ENCODE data around the gene ZFP36L1. TPM values are rescaled to one million over a fixed set of nuclear protein-coding genes. Genes with fewer than 3 reads are reported as not detected.
A peak's percentile ranks its signal among the peaks of the same experiment; 100 is the strongest.

Gene ZFP36L1
- total RNA-seq, 2 donors from 2014 or later = 42.4 to 94.9 TPM

DNA sequence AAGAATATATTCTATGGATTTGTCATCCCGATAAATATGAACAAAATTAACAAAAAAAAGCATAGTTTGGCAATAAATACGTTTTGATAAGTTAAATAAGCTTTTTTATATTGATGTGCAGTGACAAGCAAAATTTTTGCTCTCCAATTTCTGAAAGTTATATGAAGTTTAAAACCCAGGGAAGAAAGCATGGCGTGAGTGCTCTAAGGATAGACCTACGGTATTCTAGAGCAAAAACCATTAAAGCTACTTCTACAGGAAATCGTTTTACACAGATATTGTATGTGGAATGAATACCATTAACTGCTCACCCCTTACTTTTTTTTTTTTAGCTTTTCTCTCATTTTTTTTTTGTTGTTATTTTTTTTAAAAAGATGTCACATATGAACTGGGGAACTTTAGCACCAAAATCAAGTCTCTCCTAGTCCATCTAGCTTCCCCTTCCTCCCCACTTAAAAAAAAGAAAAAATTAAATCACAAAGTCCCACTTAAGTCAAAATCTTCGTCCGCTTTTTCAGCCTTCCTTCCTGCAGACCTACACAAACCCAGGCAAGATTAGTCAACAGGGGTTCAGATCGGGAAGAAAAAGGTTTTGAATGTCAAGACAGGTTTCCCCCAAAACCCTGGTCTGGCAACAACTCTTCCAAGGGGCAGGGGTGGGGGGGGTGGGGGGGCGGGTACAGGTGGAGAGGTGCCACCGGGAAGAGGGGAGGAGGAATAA is 4.4 kb downstream of the ZFP36L1 start:
- ATAC-seq (no peak), DNase-seq (ENCODE audit: low spot score) (no peak)
- H3K36me3 Mint-ChIP-seq = peaks cover 10% of the 10 kb centered on the region

GRCh38 chr14:68787092-68787992 is 5.5 kb downstream of the ZFP36L1 start:
- ATAC-seq (peak in 1 of 2 donors; percentile 46), DNase-seq (ENCODE audit: low spot score) (no peak)
- Mint-ChIP-seq H3K36me3 (peaks cover 10% of the 10 kb centered on the region), H3K4me1 (ENCODE audit: low read depth in 2 of 2) (peaks cover 60 to 61% of the 10 kb centered on the region in 2 donors), H3K9me3 (no peaks in the 10 kb centered on the region), H3K27me3 (no peaks in the 10 kb centered on the region), H3K4me3 (peak overlapping the region; percentile 66), H3K27ac (peak overlapping the region; percentile 76 to 80)

More for the DNA sequence above, 4.4 kb downstream of the ZFP36L1 start:
- no peaks in the 10 kb centered on the region for H3K9me3 Mint-ChIP-seq
- peak overlapping the region; percentile 94 for H3K4me3 Mint-ChIP-seq
- H3K27ac Mint-ChIP-seq = peak overlapping the region; percentile 99
- H3K27me3 Mint-ChIP-seq = no peaks in the 10 kb centered on the region
- H3K4me1 Mint-ChIP-seq (ENCODE audit: low read depth in 2 of 2) = peaks cover 57 to 62% of the 10 kb centered on the region in 2 donors

GRCh38 chr14:68786491-68787091 is 6.3 kb downstream of the ZFP36L1 start:
- ATAC-seq (no peak), DNase-seq (ENCODE audit: low spot score) (no peak)
- H3K4me3 Mint-ChIP-seq = peak overlapping the region; percentile 66
- no peaks in the 10 kb centered on the region for H3K9me3 Mint-ChIP-seq
- no peaks in the 10 kb centered on the region for H3K27me3 Mint-ChIP-seq
- H3K27ac Mint-ChIP-seq = peak overlapping the region; percentile 76 to 80
- H3K36me3 Mint-ChIP-seq = peaks cover 10% of the 10 kb centered on the region
- peaks cover 65% of the 10 kb centered on the region in 2 donors for H3K4me1 Mint-ChIP-seq (ENCODE audit: low read depth in 2 of 2)

- ATAC-seq (no peak), DNase-seq (ENCODE audit: low spot score) (no peak)
- H3K9me3 Mint-ChIP-seq = no peaks in the 10 kb centered on the region
- peaks cover 64 to 65% of the 10 kb centered on the region in 2 donors for H3K4me1 Mint-ChIP-seq (ENCODE audit: low read depth in 2 of 2)
- H3K36me3 Mint-ChIP-seq = peaks cover 10% of the 10 kb centered on the region
- H3K4me3 Mint-ChIP-seq = peak overlapping the region; percentile 66
- no peaks in the 10 kb centered on the region for H3K27me3 Mint-ChIP-seq
- peak overlapping the region; percentile 76 to 80 for H3K27ac Mint-ChIP-seq
These were observed 7.1 kb downstream of the ZFP36L1 start for GRCh38 chr14:68785534-68786490.

GRCh38 chr14:68784978-68785533 is 7.8 kb downstream of the ZFP36L1 start:
- Mint-ChIP-seq H3K4me1 (ENCODE audit: low read depth in 2 of 2) (peaks cover 64 to 65% of the 10 kb centered on the region in 2 donors), H3K27ac (peak overlapping the region; percentile 76 to 80), H3K27me3 (no peaks in the 10 kb centered on the region), H3K9me3 (no peaks in the 10 kb centered on the region), H3K4me3 (no peak overlapping the region), H3K36me3 (peaks cover 6% of the 10 kb centered on the region)
- ATAC-seq = no peak
- no peak for DNase-seq (ENCODE audit: low spot score)

- DNase-seq (ENCODE audit: low spot score) (no peak), ATAC-seq (no peak)
- no peaks in the 10 kb centered on the region for H3K9me3 Mint-ChIP-seq
- peaks cover 66 to 67% of the 10 kb centered on the region in 2 donors for H3K4me1 Mint-ChIP-seq (ENCODE audit: low read depth in 2 of 2)
- peaks cover 2% of the 10 kb centered on the region for H3K36me3 Mint-ChIP-seq
- H3K27me3 Mint-ChIP-seq = no peaks in the 10 kb centered on the region
- H3K4me3 Mint-ChIP-seq = no peak overlapping the region
- no peak overlapping the region for H3K27ac Mint-ChIP-seq
These were observed 8.5 kb downstream of the ZFP36L1 start for GRCh38 chr14:68784226-68784910.

DNA sequence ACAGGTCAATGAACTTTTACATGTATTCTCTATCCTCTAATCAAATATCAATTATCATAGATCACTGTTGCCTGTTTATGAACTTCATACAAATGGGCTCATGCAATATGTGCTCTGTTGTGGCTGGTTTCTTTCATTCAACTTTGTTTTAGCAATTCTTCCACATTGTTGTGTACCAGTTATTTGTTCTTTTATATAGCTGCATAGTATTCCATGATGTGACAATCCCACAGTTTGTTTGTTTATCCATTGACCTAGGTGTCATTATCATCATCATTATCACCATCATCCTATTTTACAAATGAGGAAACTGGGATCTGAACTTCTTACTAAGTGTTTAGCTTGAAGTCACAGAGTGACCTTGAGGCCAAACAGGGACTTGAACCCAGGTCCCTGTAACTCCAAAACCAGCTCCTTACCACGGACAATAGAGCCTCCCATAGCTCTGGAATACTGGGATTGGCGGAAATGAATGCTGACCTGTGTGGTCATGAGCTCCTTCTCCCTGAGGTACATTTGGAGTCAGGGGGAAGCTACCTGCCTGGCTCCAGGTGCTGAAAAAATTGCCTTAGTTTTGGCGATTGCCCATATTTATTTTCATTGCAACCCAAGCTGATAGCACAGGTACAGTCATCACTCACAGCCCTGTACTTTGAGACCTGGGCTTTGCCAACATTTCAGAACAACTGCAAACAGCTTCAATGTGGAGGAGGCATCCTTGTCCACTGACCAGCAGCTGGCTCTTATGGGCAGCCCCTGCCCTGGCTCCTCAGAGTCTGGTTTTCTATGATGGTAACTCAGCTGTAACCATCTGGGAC is 9.2 kb downstream of the ZFP36L1 start:
- Mint-ChIP-seq H3K4me1 (ENCODE audit: low read depth in 2 of 2) (peaks cover 65 to 67% of the 10 kb centered on the region in 2 donors), H3K27me3 (no peaks in the 10 kb centered on the region), H3K9me3 (no peaks in the 10 kb centered on the region), H3K27ac (peak overlapping the region in 1 of 2 donors; percentile 9), H3K4me3 (no peak overlapping the region), H3K36me3 (no peaks in the 10 kb centered on the region)
- ATAC-seq (no peak), DNase-seq (ENCODE audit: low spot score) (no peak)

DNA sequence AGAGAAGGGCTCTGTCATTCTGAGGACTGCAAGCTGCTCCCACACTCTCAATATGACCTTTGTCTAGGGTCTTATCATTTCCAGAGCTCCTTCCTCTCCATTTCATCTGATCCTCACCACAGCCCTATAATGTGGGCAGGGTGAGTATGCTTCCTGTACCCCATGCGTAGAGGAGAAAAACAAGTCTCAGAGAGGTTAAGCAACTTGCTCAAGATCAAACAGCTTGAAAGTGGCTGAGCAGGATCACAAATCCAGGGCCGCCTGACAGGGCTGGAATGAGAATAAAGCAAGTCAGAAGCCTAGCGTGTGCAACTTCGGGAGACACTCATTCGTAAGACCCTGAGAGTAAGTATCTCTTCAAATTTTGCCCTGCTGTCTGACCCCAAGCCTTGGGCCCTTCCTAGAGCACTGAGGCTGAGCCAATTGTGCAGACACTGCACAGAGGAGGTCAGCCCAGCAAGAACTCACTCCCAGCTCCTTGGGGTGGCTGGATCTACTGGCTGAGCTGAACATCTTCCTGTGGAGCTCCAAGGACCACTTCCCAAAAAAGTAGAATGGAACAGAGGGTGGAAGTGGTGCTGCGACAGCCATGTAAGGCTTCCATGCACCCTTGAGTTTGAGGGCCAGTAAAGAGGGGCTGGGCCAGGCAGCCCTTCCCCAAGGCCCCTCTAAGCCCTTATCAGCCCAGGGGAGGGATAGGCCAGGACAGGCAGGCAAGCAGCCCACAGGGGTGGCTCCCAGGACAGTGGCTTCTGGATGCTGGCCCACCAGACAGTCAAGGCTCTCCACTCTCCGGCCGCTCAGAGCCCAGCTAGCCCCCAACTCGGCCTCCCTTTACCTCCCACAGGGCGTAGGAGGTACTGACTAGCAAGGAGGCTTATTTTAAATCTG is 10.5 kb downstream of the ZFP36L1 start:
- Mint-ChIP-seq H3K27ac (peak overlapping the region in 1 of 2 donors; percentile 50), H3K4me3 (no peak overlapping the region), H3K36me3 (no peaks in the 10 kb centered on the region), H3K27me3 (no peaks in the 10 kb centered on the region), H3K9me3 (no peaks in the 10 kb centered on the region), H3K4me1 (ENCODE audit: low read depth in 2 of 2) (peaks cover 59 to 61% of the 10 kb centered on the region in 2 donors)
- peak; percentile 49 to 74 for ATAC-seq
- no peak for DNase-seq (ENCODE audit: low spot score)

- ATAC-seq (peak; percentile 69 to 75), DNase-seq (ENCODE audit: low spot score) (no peak)
- peak overlapping the region; percentile 77 for H3K4me3 Mint-ChIP-seq
- H3K27me3 Mint-ChIP-seq = no peaks in the 10 kb centered on the region
- H3K4me1 Mint-ChIP-seq (ENCODE audit: low read depth in 2 of 2) = peaks cover 50 to 51% of the 10 kb centered on the region in 2 donors
- no peaks in the 10 kb centered on the region for H3K9me3 Mint-ChIP-seq
- H3K27ac Mint-ChIP-seq = peak overlapping the region; percentile 78 to 86
- H3K36me3 Mint-ChIP-seq = no peaks in the 10 kb centered on the region
These were observed 11.5 kb downstream of the ZFP36L1 start for GRCh38 chr14:68781161-68782021.
